ENCODE results near the gene ANO7.

ANO7 gene

GRCh38 chr2:241223211-241224017, 34.9 kb downstream of the ANO7 start:
- Mint-ChIP-seq H3K27me3 (ENCODE audit: low read depth) (peaks cover 5% of the 10 kb centered on the region), H3K27ac (no peak overlapping the region), H3K4me3 (no peak overlapping the region), H3K9me3 (no peaks in the 10 kb centered on the region), H3K4me1 (peaks cover 43% of the 10 kb centered on the region), H3K36me3 (ENCODE audit: low read depth) (peaks cover 27% of the 10 kb centered on the region)
- TF ChIP-seq, protein P1, sequence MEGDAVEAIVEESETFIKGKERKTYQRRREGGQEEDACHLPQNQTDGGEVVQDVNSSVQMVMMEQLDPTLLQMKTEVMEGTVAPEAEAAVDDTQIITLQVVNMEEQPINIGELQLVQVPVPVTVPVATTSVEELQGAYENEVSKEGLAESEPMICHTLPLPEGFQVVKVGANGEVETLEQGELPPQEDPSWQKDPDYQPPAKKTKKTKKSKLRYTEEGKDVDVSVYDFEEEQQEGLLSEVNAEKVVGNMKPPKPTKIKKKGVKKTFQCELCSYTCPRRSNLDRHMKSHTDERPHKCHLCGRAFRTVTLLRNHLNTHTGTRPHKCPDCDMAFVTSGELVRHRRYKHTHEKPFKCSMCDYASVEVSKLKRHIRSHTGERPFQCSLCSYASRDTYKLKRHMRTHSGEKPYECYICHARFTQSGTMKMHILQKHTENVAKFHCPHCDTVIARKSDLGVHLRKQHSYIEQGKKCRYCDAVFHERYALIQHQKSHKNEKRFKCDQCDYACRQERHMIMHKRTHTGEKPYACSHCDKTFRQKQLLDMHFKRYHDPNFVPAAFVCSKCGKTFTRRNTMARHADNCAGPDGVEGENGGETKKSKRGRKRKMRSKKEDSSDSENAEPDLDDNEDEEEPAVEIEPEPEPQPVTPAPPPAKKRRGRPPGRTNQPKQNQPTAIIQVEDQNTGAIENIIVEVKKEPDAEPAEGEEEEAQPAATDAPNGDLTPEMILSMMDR (IDR thresholded peaks at IDR 0.05; ENCODE audit: unreplicated experiment in 3 of 3), result no peak

GRCh38 chr2:241224018-241224850, 35.8 kb downstream of the ANO7 start:
- Mint-ChIP-seq H3K27me3 (ENCODE audit: low read depth) (no peaks in the 10 kb centered on the region), H3K36me3 (ENCODE audit: low read depth) (peaks cover 32% of the 10 kb centered on the region), H3K4me1 (peaks cover 35% of the 10 kb centered on the region), H3K27ac (peak overlapping the region; percentile 6 to 22 (median 14)), H3K9me3 (no peaks in the 10 kb centered on the region), H3K4me3 (no peak overlapping the region)
- TF ChIP-seq, protein P1 (IDR thresholded peaks at IDR 0.05; ENCODE audit: unreplicated experiment in 3 of 3), result no peak

DNA sequence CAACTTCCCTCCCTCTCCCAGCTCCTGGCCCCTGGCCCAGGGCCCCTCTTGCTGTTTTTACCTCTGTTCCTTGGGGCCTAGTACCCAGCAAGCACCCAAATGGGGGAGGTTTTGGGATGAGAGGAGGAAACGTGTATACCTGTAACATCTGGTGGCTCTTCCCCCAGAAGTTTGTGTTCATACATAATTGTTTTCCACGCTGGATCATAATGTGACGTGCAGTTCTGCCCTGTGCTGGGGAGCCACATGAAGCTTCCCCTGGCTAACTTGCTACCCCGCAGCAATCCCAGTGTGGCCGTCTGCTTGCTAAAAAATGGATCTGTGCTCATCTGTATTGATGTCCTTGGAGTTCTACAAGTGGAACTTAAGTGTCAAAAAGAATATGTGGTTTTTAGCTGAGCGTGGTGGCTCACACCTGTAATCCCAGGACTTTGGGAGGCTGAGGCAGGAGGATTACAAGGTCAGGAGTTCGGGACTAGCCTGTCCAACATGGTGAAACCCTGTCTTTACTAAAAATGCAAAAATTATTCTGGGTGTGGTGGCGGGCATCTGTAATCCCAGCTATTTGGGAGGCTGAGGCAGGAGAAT, 36.5 kb downstream of the ANO7 start:
- peaks cover 35% of the 10 kb centered on the region for H3K36me3 Mint-ChIP-seq (ENCODE audit: low read depth)
- TF ChIP-seq, protein P1 (IDR thresholded peaks at IDR 0.05; ENCODE audit: unreplicated experiment in 3 of 3), result no peak
- H3K27me3 Mint-ChIP-seq (ENCODE audit: low read depth), result no peaks in the 10 kb centered on the region

DNA sequence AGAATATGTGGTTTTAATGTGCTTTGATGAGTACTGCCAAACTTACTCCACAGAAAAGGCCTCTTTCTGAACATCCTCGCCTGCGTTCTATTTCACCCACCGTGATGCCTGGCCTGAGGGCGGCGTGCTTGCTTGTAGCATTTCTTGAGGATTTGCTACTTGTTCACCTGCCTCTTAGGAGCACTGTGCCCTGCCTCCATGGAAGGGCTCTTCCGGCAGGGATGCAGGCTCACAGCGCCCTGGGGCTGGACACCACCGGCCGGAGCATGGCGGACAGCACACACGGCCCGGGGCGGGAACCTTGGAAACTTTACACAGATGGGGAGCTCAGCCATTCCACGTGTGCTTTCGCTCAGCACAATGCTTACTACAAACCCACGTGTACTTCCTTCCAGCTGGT, 37.1 kb downstream of the ANO7 start:
- Mint-ChIP-seq H3K9me3 (no peaks in the 10 kb centered on the region), H3K27me3 (ENCODE audit: low read depth) (no peaks in the 10 kb centered on the region), H3K36me3 (ENCODE audit: low read depth) (peaks cover 41% of the 10 kb centered on the region), H3K27ac (no peak overlapping the region), H3K4me1 (peaks cover 29% of the 10 kb centered on the region), H3K4me3 (no peak overlapping the region)
- TF ChIP-seq, protein P1 (IDR thresholded peaks at IDR 0.05; ENCODE audit: unreplicated experiment in 3 of 3), result no peak

More for the DNA sequence above, 36.5 kb downstream of the ANO7 start:
- Mint-ChIP-seq H3K4me3 (no peak overlapping the region), H3K4me1 (peaks cover 30% of the 10 kb centered on the region), H3K27ac (peak overlapping the region; percentile 6 to 22 (median 14)), H3K9me3 (no peaks in the 10 kb centered on the region)

- no peaks in the 10 kb centered on the region for H3K9me3 Mint-ChIP-seq
- no peak overlapping the region for H3K4me3 Mint-ChIP-seq
These were observed 37.5 kb downstream of the ANO7 start for GRCh38 chr2:241225983-241226382.

More at GRCh38 chr2:241225983-241226382, 37.5 kb downstream of the ANO7 start:
- Mint-ChIP-seq H3K27me3 (ENCODE audit: low read depth) (no peaks in the 10 kb centered on the region), H3K36me3 (ENCODE audit: low read depth) (peaks cover 44% of the 10 kb centered on the region), H3K27ac (no peak overlapping the region), H3K4me1 (peaks cover 29% of the 10 kb centered on the region)
- TF ChIP-seq, protein P1 (IDR thresholded peaks at IDR 0.05; ENCODE audit: unreplicated experiment in 3 of 3), result no peak

Data from nephron (organoid).